Fibroblast of upper back skin (primary cell): Measurements from ENCODE around the gene BARHL1.

ENCODE experiments used
- DNase-seq: peaks from one replicate; pipeline ENCODE4 v3.0.0-alpha.2; 2013

Gene BARHL1

DNA sequence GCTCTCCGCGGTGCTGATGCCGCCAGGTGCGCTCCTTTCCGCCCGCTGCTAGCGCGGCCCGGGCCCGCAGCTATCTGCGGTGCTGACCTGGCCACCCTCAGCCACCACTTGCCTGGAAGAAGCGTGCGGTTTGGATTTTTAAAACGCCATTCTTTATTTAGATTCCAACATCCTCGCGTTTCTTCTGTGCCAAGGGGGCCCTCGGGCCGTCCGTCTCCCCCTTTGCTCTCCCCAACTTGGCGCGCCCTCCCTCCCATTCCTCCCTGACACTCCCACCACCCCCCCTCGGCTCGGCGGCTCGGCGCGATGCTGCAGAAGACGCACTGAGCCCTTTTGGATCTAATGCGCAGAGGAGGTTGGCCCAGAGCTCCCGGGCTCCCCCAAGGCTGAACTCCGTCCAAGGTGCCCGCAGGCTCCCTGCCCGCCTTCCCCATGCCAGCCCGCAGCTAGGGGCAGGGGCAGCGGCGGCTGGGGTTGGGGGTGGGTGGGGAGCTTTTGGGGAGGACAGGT lies at the start of gene BARHL1:
TSS of gene BARHL1 (plus strand) at position 331 of the 510 bp plus-strand sequence. CDS start 192 bp downstream, outside the sequence.
- no peak for DNase-seq

DNA sequence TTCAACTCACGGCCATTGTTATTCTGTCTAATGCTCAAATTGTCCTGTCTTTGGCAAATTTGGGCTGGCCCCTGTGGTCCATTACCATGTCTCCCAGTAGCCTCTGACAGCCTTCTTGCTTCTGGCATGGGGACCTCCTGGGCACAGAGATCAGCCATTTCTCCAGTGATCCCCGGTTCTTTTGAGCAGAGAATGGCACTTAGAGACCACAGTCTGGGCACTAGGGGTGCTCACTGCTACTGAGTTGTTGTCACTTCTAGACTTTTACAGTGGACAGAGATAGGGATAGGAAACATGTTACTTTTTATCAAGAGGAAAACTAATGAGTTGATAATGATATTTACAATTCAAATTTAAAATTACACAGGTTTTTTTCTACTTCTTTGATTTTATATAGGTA lies 47.6 kb upstream of the BARHL1 start:
- no peak for DNase-seq

DNA sequence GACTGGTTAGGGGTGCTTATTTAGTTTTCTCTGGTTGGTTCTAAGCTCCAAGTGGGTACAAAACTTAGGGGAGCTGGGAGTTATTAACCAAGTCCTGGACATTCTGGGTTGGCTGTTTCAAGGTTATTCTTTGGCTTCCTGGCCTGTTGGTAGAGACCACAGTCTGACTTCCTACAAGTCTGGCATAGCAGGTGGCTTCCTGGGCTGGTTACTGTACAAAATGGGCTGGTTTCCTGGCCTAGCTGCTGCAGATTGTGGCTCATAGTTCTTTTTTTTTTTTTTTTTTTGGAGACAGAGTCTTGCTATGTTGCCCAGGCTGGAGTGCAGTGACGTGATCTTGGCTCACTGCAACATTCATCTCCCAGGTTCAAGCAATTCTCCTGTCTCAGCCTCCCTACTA lies 46.3 kb upstream of the BARHL1 start:
- no peak for DNase-seq

DNA sequence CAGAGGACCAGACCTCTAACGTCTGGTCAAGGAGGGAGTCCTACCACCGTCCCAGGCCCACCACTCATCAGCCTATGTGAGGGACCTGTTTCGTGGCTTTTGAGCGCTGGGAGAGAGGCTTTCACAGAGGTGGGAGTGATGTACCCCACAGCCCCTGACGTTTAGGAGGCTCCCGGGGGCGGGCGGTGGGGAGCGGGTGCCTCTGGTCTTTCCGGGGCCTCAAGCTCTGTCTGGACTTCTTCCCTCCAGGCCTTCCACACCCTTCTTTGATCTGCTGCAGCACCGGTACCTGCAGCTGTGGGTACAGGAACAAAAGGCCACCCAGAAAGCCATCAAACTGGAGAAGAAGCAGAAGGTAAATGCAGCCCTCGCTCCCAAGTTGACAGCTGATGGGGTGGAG lies 45.1 kb upstream of the BARHL1 start:
- no peak for DNase-seq

DNA sequence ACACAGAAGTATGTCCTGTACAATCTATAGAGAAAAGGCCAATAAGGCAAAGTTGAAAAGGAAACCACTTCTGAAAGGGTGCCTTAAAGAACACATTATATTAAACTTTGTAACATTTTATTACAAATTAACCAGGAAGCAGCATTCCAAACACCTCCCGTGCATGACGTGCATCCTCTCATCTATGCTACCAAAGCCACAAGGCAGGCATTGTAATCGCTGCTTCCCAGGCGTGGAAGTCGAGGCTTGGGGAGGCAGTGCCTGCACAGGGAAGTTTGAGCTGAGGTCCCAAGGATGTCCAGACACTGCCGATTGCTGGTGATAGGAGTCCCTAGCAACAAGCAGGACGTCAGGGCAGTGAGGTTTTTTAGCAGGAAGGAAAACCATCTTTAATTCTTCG lies 44.3 kb upstream of the BARHL1 start:
- DNase-seq = no peak

DNA sequence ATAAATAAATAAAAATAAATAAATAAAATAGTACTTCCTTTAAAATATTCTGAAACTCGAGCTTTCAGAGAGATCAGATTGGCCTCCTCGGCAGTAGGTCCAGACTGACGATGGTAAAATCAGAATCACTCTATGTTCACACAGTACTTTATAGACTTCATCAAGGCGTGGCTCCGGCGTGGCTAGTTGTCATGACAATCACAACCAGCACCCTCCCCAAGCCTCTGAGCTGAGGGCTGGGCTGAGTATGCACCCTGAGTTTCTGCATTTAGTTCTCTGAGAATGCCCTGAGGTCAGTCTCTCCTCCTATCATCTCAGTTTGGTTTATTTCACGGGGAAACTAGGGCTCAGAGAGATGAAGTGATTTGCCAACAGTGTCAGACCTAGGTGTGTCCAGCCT lies 43.3 kb upstream of the BARHL1 start:
- no peak for DNase-seq

DNA sequence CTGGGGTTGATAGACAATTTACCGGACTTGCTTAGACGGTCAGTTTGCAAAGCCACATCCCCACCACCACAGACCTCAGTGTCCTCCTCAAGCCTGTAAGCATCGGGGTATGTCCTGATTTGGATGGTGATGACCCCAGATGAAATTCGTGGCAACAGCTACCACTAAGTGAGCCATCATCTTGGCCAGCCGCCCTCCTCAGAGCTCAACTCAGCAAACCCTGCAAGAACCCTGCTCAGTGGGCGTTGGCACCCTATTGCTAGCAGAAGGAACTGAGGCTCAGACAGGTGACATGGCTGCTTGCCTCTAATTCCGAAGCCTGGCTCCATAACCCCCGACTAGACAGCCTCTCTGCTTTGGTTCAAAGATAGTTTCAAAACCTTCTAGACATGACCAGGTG lies 41.4 kb upstream of the BARHL1 start:
- DNase-seq = no peak

DNA sequence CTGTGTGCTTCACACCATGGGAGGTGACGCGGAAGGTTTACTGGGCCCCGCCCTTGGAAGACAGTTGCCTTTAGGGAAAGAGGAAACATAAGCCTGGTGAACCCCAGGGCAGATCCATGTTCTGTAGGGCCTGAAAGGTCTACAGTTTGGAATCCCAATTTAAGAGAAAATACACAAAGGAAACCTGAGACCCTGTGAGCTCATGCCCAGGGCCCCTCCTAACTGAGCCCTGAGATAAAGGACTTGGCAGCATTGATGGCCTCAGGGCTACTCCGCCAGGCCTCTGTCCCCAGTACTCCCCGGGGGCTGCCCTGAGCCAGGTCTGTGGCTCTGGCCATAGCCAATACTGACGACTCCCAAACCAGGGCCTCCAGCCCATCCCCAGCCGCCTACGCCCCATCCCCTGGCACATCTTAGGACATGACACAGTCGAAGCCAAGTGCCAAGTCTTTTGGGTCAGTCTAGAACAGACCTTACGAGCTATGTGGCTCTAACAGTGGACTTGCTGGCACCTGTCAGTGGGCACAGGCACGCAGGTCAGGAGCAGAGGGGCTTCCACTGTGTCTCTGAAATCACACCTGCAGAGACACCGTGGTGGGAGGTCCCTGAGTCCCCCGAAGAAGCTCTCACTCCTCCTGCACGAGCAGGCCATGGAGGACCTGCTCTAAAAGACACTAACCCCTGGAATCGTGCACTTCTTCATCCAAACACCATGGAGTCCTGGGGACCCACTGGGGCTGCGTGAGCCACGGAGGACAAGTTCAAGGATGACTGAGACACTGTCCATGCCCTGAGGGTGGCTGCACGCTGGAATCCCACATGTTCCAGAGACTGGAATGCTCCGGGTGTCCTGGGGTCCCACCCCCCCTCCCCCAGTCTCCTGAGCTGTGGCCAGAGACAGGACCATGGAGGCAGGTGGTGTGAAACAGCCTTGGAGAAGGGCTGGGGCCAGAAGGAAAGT lies 40.3 kb upstream of the BARHL1 start:
- no peak for DNase-seq

DNA sequence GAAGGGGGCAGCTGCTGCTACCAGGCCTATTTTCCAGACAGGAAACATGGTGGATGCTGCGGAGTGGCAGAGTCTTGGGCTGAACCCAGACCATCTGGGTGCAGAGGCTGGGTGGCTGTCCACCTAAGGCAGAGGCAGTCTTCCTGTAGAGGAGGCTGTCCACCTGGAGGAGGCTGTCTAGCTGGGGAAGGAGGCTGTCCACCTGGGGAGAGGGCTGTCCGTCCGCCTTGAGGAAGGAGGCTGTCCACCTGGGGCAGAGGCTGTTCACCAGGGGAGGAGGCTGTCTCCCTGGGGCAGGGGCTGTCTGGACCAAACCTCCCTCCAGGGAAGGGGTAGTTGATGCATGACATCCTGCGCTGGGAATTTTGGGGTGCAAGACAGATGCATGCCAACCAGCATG lies 39.2 kb upstream of the BARHL1 start:
- no peak for DNase-seq

DNA sequence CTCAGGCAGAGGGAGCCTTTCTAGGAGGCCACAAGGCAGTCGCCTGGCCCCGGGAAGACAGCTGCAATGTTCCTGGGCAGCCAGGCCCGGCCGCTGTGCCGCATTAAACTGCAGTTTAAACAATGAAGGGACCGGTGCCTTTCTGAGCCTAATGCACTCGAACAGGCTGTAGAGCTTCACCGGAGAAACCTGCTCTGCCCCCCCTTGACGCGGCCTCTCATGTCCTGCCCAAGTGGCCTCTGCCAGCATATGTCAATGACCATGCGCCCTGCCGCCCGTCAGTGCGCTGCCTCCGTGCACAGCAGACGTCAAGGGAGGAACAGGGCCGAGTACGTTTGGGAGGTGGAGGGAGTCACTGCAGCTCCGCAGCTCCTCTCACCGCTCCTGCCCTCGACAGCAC lies 38.4 kb upstream of the BARHL1 start:
- DNase-seq = no peak

DNA sequence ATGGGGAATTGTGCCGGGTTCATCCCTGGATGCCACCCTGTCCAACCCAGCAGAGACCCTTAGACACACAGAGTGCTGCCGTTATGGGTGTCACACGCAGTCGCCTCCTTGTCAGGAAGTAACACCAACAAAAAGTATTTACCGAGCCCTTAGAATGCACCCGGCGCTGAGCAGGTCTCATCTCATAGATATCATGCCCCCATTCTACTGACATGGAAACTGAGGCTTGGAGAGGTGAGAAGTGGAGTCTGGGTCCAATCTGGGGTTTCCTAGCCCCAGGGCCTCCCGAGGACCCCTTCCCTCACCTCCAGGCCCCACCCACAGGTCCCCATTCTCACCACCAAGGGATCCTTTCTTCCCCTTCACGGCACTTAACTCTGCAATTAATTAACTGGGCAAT lies 36.8 kb upstream of the BARHL1 start:
- DNase-seq = no peak

DNA sequence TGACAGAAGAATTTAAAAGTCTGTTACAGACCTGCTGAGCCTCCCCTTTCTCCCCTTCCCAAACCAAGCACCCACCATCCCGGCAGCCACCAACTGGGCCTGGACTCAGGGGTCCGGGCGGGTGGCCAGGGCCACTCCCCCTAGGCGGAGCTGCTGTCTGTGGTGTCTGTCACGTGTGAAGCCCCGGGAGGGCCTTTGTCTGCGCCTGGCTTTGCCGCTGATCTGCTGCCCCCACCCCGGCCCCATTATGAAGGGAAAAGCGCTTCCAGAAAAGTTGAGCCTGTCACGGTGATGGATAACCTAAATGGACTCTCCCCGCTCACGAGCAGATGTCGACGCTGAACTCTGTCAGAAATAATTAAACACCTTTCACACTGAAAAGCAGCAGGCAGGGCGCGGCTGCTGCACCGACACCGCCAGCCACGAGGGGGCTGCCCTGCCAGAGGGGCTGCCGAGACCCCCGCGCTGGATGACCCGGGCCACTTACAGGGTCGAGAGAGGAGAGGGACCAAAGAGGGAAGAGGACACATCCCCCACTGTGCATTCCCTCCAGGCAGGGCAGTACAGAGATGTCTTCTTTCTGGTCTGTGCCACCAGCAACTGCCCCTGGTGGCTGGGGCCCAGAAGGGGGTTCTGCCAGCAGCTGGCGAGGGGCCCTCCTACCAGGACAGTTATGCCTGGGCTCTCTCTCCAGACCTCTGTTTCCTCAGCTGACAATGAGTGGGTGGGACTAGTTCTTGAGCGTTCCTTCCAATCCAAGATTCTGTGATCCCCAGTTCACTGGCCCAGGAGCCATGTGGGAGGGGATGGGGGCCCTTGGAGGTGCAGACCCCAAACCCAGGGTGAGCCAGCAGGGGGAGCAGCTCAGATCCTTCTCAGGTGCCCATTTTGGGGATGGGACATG lies 36.0 kb upstream of the BARHL1 start:
- DNase-seq = peak; percentile 48

DNA sequence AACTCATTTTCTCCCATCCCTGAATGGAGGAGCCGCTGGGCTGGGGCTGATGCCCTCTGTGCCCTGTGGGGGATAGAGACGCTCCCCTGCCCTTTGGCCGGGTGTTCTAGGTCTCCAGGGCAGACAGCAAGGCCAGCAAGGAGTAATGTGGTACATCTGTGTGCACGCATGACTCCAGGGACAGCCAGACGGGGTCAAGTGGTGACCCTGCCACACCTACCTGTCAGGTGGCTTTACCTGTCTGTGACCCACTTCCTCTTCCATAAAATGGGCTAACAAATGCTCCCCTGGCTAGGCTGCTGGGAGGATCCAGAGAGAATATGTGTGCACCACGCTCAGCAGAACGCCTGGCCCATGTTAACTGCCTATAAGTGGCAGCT lies 35.4 kb upstream of the BARHL1 start:
- no peak for DNase-seq

DNA sequence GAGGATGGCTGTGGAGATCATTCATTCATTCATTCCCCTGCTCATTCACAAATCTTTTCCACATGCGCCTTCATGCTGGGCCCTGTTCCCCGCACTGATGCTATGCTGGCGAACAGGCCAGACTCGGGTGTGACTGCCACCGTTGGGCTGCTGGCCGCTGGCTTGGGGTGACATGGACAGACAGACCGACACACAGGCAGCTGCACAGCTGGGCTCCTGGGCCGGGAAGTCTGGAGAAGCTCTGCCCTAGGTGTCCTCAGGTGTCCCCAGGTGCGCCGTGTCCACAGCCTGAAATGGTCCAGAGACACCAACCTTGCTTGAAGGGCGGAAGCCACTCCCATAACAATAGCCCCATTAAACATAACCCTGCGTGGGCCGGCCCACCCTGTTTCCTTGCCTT lies 35.0 kb upstream of the BARHL1 start:
- DNase-seq = no peak

DNA sequence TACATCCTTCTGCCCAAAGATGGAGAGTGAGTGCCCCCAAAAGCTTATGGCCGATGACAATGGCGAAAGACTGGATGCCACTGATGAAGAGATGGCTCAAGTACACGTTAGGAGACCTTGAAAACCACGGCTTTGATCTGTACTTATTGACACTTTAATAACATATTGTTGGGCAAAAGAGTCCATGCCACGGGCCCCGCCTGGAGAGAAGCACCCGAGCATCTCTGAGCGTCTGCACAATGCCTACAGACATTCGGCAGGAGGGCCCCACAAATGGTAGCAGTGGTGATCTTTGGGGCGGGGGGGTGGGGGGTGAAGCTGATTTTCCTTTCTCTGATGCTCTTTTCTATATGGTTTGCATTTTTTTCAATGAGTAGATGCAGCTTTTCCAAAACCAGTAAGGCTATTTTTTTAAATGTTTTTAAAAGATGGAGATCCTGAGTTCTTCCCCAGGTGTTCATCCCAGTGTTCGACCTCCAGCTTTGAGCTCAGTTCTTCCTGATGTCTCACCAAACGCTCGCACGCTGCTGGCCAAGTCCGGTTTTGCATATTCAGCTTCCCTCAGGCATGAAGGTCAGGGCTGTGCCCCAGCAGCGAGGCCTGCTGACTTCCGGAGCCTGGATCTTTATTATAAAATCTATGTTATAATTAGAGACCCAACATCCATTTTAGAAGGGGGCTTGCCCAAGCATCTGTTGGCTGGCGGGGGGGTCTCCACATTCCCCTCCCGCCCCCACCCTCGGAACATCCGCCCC lies 34.3 kb upstream of the BARHL1 start:
- no peak for DNase-seq

DNA sequence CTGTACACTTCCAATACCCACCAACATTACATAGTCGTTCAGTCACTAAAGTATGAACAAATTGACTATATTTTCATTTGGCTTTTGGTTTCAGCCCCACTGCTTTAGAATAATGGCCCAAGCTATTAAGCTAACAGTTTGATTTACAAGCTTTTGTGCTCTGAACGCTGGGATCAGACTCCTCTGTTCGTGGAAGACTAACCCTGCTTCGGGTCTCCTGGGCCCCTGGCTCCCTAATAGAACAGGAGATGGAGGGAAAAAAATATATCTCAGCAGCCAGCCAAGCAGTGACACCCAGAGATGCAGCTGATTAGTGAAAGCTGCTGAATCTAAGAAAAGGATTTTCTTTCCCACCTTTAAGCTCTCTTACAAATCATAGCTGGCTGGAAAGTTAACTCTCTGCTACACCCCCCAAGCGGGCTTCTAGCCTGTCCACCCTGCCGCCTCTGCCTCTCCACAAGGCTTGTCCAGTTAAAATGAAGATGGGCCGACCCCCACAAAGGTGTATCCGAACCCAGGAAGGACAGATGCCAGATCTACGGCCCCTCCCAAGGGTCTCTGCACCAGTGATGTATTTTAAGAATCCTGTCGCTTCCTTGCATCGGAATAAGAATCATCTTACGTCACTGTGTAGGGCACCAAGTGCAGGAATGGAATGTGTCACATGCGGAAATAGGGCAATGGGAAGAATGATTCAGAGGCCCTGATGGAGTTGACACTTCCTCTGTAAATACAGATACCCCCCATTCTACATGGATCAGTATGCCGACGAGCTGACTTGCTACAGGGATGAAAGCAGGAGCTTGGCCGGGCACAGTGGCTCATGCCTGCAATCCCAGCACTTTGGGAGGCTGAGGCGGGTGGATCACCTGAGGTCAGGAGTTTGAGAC lies 33.4 kb upstream of the BARHL1 start:
- DNase-seq = peak; percentile 10

DNA sequence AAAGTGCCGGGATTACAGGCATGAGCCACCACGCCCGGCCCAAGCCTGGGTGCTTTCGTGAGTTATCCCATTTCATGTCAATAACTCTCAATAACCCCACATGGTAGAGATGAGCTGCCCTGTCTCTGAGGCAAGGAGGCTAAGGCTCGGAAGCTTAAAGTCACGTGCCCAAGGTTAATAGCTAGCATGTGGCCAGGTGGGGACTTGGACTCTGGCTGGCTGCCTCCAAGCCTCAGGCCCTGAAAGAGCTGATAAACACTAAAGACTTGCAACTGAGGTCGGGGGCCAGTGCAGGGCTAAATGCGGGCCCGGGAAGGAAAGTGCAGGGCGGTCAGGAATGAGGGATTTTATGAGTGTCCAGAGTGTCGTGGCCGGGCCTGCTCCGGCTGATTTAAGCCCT lies 30.9 kb upstream of the BARHL1 start:
- DNase-seq = no peak

DNA sequence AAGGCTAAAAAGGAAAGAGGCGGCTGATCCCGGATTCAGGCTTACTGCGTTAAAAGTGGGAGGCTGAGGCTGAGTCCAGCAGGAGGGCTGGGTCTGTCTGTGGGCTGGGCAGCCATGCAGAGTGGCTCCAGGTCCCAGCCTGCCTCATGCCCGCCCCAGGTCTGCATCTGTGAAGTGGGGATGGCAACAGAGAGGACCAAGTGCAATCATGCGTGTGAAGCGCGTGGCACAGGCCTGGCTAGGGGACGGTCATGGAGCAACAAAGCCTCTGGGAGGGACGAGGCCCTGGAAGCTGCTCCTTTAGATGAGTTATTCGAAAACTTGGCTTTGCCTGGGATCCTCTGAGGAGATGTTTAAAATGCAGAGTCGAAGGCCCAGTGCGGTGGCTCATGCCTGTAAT lies 30.4 kb upstream of the BARHL1 start:
- no peak for DNase-seq

DNA sequence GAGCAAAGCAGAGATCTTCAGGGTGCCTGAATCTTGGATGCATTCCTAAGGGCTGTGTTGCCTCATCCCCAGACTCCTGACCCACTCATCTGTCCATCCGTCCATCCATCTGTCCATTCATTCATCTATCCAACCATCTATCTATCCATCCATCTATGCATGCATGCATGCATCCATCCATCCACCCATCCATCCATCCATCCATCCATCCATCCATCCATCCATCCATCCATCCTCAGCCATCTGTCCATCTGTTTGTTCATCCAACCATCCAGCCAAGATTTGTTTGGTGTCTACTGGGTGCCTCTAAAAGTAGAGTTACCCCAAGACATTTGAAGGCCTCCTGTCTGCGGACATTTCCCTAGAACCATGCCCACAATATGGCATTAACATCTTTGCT lies 27.7 kb upstream of the BARHL1 start:
- DNase-seq = no peak

DNA sequence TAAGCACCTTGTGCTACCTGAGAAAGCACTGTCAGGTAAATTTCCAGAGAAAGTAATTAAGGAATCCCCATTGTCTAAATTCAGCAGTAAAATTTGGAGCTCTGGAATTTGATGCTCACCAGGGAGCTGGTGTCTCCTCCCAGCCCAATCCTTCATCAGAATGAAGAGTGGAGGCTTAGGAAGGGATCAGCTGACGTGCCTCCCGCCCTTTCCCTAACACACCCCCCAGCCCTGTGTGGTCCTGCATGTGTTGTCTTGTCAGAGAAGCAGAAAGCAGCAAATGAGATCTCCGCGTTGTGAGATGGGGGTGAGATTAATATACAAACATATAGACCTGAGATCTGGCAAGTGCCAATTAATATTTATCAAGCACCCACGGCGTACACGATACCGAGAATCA lies 26.9 kb upstream of the BARHL1 start:
- DNase-seq = no peak

DNA sequence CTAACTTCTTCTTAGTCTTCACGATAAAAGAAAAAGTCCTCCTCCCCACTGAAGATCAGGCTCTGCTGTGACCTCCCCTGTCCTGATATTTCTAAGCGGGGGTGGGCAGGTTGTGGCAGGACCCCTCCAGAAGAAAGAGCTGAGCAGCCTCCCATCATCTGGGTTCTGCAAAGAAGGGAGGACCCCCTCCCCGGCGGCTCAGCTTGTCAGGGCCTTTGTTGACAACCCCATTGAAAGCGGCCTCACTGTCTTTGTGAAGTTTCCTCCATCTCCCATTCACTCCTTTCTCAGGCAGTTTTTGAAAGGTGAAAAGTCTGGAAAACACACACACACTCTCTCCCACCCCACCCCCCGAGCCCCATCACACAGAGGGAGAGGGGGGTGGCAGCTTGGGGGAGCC lies 26.2 kb upstream of the BARHL1 start:
- DNase-seq = no peak

DNA sequence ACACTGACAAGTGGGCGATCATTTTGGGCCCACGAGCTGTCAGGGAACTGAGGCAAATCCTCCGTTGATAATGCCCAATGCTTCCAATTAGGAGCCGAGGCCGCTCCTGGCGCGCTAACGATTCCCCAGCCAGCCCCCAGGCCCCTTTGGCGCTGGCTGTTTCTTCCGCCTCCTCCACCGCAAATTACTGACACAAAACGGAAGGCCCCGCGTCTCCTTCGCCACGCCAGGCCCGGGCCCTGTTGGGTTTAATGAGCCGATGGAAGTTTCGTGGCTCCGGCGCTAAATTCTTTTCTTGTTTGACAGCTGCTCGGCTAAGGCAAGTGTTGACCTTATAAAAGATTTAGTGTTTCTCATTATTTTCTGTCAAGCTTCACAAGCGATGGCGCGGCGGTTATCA lies 25.7 kb upstream of the BARHL1 start:
- DNase-seq = no peak
